Measurements from ENCODE around the gene RTTN.
"Not testable (repeated sequence)": the region's sequence is repeated elsewhere in the genome, so short reads cannot be mapped to it uniquely, and the experiment has no call there.

RTTN gene

DNA sequence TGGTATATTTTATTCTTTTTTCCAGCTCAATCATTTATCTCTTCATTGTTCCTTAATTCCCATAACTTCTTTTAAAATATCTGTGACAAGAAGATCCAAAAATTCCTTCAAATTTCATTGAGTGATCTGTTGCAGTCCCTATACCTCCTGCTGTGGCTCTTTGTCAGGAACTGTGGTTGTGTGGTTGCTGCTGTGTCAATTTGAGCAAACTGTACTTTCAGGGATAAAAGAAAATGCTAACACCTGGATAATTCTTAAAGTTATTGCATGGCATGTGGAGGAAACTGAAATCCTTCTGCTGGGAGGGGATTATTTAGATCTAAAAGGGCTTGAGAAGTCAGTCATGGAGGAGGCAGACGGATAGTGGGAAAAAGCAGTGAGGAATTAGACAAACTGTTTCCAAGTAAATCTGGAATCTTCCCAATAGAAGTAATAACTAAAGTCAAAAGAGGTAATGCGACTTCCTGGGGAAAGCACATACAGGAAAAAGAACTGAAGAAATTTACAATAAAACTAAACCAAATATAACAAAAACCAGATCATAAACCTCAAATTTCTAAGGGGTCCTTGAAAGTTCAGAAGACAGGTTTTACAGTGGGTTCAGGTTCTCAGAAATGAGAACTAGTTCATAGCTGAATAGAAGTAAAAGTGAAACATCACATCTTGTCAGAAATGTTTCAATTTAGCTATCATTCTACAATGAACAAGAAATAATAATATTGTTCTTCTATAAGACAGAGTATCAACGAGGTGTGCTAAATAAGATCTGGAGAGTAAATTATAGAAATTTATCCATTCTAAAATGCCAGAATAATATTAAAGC is 224.3 kb downstream of the RTTN start:
- no peak for DNase-seq (ENCODE audit: low read depth)

DNA sequence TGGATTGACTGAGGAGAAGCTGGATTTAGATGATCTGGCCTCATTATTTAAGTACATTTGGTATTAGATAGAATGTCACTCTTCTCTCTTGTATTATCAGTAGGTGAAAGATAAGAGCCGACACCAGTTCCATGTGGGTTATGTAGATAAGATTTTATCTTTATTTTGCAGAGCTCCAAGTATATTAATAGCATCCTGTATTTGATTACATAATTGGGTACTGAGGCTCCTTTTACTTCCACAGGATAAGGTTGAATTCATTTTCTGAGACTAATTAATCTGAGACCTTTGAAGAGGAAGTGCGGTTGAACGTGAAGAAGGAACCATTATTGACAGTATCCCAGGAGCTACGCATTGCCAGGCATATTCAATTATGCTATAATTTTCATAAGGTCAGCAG is 225.0 kb downstream of the RTTN start:
- DNase-seq (ENCODE audit: low read depth) = no peak

DNA sequence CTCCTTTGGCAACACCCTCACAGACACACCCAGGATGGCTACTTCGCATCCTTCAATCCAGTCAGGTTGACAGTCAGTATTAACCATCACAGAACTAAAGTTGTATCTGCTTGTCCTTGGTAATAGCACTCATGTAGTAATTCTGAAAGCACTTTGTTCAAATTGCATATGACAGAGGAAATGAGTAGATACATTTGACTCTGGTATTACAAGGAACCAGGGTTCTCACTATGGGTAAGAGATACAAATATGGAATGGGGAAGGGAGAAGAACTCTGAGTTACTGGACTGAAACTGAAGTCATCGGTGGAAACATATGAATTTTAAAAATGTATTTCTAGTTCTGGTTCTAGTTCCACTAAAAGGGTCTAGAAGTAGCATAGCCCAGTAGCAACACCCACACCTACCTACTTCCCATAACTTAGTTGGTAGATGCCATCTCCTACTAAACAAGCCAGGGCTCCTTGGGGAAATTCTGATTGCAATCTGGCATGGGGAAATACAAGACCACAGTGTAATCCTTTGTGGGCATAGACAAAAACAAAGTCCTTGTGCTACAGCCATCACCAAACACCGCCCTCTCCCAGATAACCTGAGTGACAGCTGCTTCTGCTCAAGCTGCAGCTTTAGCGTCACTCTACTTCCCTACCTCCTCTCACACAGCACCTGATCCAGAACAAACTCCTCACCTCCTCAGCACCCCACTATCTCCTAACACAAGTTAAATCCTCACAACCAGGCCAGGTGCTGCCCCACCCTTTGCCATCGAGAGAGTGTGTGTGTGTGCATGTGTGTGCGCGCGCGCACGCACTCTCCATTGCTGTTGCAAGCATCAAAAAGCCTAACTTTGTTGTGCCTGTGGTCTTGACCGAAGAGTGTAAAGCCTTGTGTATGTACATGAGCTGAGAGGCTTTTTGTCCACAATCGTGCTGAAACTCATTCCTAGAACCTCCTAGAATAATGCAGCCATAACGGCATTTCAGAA is 226.5 kb downstream of the RTTN start:
- DNase-seq (ENCODE audit: low read depth) = no peak

DNA sequence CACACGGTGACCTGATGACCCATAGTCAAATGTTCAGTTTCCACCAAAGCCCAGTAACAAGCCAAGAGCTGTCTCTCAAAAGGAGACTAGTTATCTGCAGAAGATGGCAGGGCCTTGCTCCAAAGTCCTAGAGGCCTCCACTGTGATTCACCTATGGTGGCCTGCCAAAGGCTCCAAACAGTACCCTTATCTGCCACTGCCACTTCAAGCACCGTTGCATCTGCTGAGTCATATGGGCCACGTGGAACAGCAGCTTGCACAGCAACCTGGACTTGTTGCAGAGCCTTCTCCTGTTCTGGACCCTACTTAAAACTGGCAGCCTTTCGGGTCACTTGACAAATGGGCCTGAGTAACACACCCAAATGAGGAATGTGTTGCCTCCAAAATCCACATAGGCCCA is 230.2 kb downstream of the RTTN start:
- not testable (repeated sequence) for DNase-seq (ENCODE audit: low read depth)

DNA sequence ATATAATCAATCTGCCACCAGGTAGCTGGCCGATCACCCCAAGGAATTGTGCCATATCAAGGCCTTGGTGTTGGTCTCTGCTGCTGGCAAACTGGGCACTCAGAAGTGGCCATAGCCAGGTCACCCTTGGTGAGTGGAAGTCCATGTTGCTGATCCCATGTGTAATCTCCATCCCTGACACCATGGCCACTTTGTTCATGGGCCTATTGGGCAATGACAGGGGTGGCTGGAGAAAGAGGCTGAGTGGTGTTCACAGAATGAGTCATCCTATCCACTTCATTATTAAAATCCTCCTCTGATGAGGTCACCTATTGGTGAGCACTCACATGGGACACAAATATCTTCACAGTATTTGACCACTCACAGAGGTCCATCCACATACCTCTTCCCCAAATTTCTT is 231.1 kb downstream of the RTTN start:
- no peak for DNase-seq (ENCODE audit: low read depth)

DNA sequence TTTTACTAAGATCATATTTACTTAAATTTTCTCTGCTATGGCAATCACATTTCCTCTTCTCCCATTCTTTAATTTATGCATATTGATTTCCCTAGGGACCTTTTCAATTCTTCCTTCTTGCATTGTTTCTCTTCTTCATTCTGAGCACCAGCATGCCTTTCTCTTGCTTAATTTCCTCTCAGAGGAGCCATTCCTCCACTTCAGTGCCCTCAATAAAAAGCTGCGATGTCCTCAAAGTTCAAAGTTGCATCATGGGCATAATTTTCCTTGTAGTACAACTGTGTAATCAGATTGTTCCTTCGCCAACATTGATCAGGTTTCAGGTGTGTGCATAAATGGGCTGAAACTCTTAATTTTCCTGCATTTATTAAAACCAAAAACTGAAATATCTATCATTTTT is 236.0 kb downstream of the RTTN start:
- no peak for DNase-seq (ENCODE audit: low read depth)

DNA sequence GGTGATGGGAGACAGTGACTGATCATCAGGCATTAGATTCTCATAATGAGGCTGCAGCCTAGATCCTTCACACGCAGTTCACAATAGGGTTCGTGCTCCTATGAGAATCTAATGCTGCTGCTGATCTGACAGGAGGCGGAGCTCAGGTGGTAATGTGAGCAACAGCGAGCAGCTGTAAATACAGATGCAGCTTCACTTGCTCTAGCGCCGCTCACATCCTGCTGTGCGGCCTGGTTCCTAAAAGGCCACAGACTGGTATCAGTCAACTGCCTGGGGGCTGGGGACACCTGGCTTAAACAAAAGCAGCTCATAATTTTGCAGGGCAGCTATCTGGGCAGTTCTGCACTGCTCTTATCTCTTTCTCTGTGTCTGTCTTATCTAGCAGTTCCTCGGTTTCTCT is 237.4 kb downstream of the RTTN start:
- DNase-seq (ENCODE audit: low read depth) = no peak

DNA sequence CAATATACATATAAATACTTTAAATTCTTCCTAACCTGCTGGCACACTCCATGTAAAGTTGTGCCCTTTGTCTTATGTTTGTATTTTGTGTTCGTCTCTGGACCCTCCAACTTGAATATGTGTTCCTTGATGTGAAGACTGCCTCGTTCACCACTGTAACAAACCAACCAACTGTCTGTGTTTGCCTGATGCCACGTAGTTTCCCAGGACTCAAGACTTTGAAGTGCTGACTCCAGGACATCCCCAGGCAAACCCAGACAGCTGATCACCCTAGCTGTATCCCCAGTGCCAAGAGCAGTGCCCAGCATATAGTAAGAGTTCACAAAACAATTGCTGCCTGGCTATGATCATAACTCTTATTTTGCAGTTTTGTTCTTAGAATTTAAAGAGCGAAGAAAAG is 242.3 kb downstream of the RTTN start:
- DNase-seq (ENCODE audit: low read depth) = no peak

DNA sequence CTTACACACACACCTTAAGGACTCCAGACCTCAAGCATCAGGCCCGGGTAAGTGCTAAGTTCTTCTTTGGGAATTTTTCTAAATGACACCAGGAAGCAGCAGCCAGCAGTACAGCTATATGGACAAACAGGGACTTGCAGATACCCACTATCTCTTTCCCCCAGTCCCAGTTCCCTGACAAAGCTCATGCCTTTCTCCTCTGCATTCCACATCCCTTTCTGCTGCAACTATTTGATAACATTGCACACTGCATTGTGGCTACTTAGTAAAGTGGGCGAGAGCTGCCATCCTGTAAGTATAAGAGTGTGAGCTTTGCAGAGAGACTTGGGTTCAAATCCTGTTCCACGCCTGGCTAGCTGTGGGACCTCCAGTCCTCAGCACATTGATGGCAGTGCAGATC is 243.8 kb downstream of the RTTN start:
- DNase-seq (ENCODE audit: low read depth) = no peak

DNA sequence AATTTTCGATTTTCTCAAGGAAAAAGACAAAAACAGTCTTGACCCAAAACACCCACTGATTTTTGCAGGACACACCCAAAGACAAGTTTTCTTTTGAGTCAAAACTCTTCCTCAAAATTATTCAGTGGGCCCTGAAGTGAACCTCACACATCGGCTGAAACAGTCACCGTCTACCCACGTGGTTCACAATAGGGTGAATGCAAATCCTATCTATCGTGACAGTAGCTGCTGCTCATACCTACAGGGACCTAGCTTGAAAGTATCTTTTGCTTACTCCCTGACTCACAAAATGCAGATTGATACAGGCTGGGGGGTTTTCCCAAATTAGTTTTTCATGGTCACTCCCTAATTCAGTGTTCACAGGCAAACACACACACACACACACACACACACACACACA is 247.1 kb downstream of the RTTN start:
- no peak for DNase-seq (ENCODE audit: low read depth)

DNA sequence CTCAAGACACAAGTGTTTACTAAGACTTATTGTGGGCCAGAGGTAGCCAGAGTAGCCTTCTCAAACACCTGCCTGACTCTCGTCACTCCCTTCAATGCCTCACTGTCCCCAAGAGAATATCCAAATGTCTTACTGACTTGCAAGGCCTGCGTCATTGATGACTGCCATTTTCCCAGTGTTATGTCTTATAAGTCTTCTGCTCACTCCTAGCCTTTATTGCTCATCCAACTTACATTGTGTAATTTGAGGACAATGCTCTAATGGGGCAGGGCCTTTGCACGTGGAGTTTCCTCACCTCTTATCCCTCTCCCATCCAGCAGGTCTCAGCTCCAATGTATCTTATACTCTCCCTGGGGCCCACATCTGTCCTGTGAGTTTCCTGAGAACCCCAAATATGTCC is 247.7 kb downstream of the RTTN start:
- no peak for DNase-seq (ENCODE audit: low read depth)

DNA sequence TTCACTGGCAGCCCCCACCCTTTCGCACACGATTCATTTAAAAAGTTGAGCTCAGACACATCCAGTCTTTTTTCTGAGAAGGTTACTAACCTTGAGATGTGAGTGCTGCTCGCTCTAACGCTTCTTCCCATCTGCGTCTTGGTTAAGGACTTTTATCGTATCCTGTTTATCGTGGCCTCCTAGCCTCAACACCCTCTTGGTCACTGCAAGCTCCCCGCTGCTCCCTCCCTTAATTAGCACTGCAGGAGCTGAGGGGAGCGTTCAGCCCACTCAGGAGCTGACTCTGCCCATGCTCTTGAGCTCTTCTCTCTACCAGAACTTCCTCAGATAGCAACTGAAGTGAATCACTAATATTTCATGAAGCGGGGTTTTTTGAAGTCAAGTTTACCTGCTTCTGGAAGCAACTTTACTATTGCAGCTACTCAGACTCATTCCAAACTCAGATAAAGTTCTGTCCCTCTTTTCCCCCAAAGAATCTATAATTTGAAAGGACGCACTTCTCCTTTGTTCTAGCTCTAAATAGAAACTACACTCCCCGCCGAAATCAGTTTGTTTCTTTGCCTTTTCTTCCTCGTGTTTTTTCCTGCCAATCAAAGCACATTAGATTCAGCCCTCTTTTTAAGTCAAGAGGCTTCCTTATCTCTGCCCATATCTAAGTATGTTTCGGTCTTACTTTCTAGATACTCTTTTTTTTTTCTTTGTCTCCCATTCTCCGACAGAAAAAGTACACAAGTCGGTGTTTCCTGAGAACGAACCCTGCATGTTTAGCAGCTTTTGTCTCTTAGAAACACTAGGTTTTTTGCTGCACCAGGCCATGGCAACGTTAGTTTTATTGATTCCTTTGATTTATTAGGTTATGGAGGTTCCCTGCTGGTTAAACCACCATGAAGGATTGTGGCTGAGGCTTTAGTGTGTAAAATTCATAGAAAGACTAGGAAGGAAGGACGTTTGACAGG is 248.5 kb downstream of the RTTN start:
- DNase-seq (ENCODE audit: low read depth) = no peak

DNA sequence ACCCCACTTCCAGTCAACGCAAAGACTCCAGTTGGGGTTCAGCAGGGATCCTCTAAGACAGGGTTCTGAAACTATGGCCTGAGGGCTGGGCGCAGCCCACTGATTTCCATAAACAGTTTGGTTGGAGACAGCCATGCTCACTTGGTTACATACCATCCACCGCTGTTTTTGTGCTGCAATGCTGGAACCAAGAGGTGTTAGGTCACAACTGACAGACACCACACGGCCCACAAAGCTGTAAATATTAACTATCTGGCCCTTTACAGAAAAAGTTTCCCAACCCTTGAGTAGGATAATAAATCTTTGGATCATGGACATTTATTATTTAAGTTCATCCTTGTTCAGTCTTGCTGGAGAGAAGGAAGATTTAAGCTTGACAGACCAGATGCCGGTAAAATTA is 249.4 kb downstream of the RTTN start:
- DNase-seq (ENCODE audit: low read depth) = no peak

DNA sequence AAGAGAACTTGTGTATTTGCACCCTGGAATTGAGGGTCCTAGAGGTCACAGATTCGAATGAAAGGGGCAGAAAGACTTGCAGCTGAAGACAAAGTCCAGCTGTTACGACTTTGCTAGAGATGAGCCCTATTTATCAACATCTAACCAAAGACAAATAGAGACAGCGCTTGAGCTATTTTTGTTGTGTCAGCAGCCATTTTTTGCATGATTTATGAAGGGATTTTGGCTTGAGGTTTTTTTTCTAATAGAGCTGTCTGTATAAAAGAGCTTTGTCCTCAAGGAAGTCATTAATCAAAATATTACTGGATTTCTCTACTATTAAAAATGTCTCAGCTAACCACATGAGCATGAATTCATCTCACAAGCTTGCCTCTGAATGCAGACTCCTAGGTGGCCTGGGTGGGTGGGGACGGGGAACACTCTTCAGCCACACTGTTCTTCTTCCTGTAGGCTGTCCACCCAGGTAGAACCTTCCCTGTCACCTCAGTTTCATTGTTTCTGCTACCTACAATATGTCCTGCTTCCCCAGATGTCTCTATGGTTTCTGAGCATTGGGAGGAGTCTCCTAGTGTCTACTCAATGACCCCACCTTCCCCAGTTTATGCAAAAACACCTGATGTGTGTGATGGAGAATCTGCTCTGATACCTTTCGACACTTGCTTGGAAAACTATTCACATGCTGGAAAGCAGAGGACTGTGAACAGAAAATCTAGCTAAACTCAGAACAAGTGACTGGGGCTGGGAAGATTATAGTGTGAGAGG is 250.6 kb downstream of the RTTN start:
- no peak for DNase-seq (ENCODE audit: low read depth)

DNA sequence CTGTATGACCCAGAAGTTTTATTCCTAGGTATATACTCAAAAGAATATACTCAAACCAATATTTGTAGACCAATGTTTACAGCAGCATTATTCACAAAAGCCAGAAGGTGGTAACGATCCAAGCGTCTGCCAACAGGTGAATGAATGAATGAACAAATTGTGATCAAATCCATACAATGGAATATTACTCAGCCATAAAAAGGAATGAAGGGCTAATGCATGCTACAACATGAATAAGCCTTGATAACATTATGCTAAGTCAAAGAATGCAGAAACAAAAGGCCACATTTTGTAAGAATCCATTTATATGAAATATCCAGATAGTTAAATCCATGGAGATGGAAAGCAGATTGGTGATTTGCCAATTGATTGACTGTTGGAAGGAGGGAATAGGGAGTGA is 252.3 kb downstream of the RTTN start:
- DNase-seq (ENCODE audit: low read depth) = no peak
